ENCODE results near the gene OR13C4. TPM values are rescaled to one million over a fixed set of nuclear protein-coding genes. Genes with fewer than 3 reads are reported as not detected.

The OR13C4 gene
- total RNA-seq, 1 donor from 2014 or later, result not detected

Other genes with a start within 250 kb of the OR13C4 start
- not detected for gene OR13F1, start 22.9 kb downstream of the OR13C4 start, total RNA-seq
- gene OR13C3, start 9.6 kb upstream of the OR13C4 start, total RNA-seq, result not detected
- gene OR13C8, start 42.0 kb upstream of the OR13C4 start, total RNA-seq, result not detected
- gene OR13C5, start 72.2 kb upstream of the OR13C4 start, total RNA-seq, result not detected
- gene OR13C2, start 78.4 kb upstream of the OR13C4 start, total RNA-seq, result not detected
- not detected for gene OR13C9, start 91.0 kb upstream of the OR13C4 start, total RNA-seq
- not detected for gene OR13D1, start 167.3 kb upstream of the OR13C4 start, total RNA-seq
- gene NIPSNAP3A, start 220.5 kb upstream of the OR13C4 start, total RNA-seq, result 45.4 TPM
- gene NIPSNAP3B, start 236.9 kb upstream of the OR13C4 start, total RNA-seq, result 9.9 TPM

Data from skeletal muscle tissue (tissue), 1 donor.